Measurements from ENCODE around the gene CROCC2. TPM values are rescaled to one million over a fixed set of nuclear protein-coding genes. Genes with fewer than 3 reads are reported as not detected.

Gene CROCC2
- total and polyA plus RNA-seq, 10 of the 15 experiments (the other 5 are each of a cell fraction or from before 2014, with no cell fraction given) = not detected

DNA sequence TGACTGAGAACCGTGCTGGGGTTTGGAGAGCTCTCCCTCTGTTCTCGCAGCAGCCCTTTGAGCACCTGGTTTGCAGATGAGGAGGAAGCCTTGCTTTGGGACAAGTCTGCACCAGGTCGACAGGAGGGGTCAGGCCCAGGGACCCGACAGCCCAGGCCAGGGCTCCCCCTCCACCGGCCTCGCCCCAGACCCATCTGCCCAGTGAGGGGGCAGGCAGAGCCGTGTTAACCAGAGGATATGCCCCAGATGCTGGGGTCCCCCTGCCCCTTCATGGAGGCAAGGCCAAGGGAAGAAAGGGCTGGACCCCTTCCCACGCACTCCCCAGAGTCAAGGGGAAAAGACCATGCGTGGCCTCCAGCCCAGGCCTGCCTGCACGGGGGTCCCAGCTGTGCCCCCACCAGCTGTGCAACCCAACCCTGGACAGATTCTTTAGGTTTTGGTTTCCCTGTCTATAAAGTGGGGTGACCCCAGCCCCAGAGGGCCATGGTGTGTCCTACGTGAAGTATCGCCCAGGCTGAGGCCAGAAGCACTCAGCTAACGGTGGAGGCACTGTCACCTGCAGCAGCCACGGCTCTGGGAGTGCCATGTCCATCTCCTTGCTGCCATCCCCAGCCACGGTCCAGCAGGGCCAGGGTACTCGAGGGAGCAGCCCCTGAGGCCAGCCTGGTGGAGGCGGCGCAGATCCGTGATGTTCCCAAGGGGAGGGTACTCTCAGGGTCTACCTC lies 87.5 kb downstream of the CROCC2 start:
- BruUV-seq (replicated peaks) = no TSS peak
- H3K4me1 ChIP-seq (ENCODE audit: control insufficient read depth, insufficient read depth, low read length) = no peaks in the 10 kb centered on the region
- 37% methylated on average over 19 of the region's 19 CpGs for WGBS (ENCODE audit: insufficient coverage, insufficient replicate concordance, low lambda C conversion rate, missing lambda C conversion rate)
- H3K79me2 ChIP-seq (ENCODE audit: control insufficient read depth, insufficient read depth, low read length) = no peaks in the 10 kb centered on the region
- DNase-seq (ENCODE audit: low read depth, low spot score) (no peak), FAIRE-seq (no peak), ATAC-seq (no peak)
- POLR2A ChIA-PET = no interaction called here
- H3K4me3 ChIP-seq = no peak overlapping the region
- H2AFZ ChIP-seq (ENCODE audit: control insufficient read depth, low read depth, low read length) = no peak overlapping the region
- H3K4me2 ChIP-seq (ENCODE audit: control insufficient read depth, insufficient read depth) = no peak overlapping the region
- no peak overlapping the region for H3K9ac ChIP-seq (ENCODE audit: control insufficient read depth, insufficient read depth, low read length)
- intact Hi-C loops (cut with micrococcal nuclease; ENCODE audit: unreplicated experiment) = no loop called here
- CTCF ChIA-PET = interaction anchor here (0.7 kb wide), 1 partner anchor 1904 kb away, joined by 3 read pairs; no protein-coding TSS in a partner anchor
- H3K27ac ChIP-seq (ENCODE audit: control insufficient read depth, insufficient read depth) = no peak overlapping the region
- H3K36me3 ChIP-seq (ENCODE audit: control insufficient read depth in 2 of 2, insufficient read depth in 2 of 2, low read length in 1 of 2) = no peaks in the 10 kb centered on the region
- in situ Hi-C loops (cut with MboI) = no loop called here
- no peaks in the 10 kb centered on the region for H4K20me1 ChIP-seq (ENCODE audit: control insufficient read depth, insufficient read depth)
- RAD21 ChIA-PET (ENCODE audit: unreplicated experiment) = no interaction called here
- H3K9me3 ChIP-seq (replicated peaks; ENCODE audit: control insufficient read depth, insufficient read depth, low read length) = no peaks in the 10 kb centered on the region
- H3K27me3 ChIP-seq (replicated peaks in 1 of 2; ENCODE audit: control insufficient read depth in 2 of 2, insufficient read depth in 2 of 2, low read length in 1 of 2) = peaks cover 1 to 4% of the 10 kb centered on the region in 2 experiments; a peak in 2 of 4 replicates
- SMC1A ChIA-PET (ENCODE audit: uncharacterized antibody, unreplicated experiment) = no interaction called here
- TF ChIP-seq STAT3 (IDR thresholded peaks at IDR 0.05; ENCODE audit: low read depth, low read length) = no peak
- TF ChIP-seq, protein P1, sequence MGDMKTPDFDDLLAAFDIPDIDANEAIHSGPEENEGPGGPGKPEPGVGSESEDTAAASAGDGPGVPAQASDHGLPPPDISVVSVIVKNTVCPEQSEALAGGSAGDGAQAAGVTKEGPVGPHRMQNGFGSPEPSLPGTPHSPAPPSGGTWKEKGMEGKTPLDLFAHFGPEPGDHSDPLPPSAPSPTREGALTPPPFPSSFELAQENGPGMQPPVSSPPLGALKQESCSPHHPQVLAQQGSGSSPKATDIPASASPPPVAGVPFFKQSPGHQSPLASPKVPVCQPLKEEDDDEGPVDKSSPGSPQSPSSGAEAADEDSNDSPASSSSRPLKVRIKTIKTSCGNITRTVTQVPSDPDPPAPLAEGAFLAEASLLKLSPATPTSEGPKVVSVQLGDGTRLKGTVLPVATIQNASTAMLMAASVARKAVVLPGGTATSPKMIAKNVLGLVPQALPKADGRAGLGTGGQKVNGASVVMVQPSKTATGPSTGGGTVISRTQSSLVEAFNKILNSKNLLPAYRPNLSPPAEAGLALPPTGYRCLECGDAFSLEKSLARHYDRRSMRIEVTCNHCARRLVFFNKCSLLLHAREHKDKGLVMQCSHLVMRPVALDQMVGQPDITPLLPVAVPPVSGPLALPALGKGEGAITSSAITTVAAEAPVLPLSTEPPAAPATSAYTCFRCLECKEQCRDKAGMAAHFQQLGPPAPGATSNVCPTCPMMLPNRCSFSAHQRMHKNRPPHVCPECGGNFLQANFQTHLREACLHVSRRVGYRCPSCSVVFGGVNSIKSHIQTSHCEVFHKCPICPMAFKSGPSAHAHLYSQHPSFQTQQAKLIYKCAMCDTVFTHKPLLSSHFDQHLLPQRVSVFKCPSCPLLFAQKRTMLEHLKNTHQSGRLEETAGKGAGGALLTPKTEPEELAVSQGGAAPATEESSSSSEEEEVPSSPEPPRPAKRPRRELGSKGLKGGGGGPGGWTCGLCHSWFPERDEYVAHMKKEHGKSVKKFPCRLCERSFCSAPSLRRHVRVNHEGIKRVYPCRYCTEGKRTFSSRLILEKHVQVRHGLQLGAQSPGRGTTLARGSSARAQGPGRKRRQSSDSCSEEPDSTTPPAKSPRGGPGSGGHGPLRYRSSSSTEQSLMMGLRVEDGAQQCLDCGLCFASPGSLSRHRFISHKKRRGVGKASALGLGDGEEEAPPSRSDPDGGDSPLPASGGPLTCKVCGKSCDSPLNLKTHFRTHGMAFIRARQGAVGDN (IDR thresholded peaks at IDR 0.05) = no peak
- TF ChIP-seq POLR2AphosphoS2 (IDR thresholded peaks at IDR 0.05; ENCODE audit: low read depth, low read length) = no peak
- TF ChIP-seq, protein P2, sequence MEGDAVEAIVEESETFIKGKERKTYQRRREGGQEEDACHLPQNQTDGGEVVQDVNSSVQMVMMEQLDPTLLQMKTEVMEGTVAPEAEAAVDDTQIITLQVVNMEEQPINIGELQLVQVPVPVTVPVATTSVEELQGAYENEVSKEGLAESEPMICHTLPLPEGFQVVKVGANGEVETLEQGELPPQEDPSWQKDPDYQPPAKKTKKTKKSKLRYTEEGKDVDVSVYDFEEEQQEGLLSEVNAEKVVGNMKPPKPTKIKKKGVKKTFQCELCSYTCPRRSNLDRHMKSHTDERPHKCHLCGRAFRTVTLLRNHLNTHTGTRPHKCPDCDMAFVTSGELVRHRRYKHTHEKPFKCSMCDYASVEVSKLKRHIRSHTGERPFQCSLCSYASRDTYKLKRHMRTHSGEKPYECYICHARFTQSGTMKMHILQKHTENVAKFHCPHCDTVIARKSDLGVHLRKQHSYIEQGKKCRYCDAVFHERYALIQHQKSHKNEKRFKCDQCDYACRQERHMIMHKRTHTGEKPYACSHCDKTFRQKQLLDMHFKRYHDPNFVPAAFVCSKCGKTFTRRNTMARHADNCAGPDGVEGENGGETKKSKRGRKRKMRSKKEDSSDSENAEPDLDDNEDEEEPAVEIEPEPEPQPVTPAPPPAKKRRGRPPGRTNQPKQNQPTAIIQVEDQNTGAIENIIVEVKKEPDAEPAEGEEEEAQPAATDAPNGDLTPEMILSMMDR (IDR thresholded peaks at IDR 0.05 in 2 of 3, conservative IDR thresholded peaks at IDR 0.05 in 1 of 3; ENCODE audit: control insufficient read depth in 2 of 3, extremely low read depth in 1 of 3, insufficient read depth in 1 of 3, low read depth in 3 of 3, low read length in 3 of 3) = no peak
- TF ChIP-seq TCF7 (IDR thresholded peaks at IDR 0.05; ENCODE audit: borderline replicate concordance) = no peak
- TF ChIP-seq, protein P3, sequence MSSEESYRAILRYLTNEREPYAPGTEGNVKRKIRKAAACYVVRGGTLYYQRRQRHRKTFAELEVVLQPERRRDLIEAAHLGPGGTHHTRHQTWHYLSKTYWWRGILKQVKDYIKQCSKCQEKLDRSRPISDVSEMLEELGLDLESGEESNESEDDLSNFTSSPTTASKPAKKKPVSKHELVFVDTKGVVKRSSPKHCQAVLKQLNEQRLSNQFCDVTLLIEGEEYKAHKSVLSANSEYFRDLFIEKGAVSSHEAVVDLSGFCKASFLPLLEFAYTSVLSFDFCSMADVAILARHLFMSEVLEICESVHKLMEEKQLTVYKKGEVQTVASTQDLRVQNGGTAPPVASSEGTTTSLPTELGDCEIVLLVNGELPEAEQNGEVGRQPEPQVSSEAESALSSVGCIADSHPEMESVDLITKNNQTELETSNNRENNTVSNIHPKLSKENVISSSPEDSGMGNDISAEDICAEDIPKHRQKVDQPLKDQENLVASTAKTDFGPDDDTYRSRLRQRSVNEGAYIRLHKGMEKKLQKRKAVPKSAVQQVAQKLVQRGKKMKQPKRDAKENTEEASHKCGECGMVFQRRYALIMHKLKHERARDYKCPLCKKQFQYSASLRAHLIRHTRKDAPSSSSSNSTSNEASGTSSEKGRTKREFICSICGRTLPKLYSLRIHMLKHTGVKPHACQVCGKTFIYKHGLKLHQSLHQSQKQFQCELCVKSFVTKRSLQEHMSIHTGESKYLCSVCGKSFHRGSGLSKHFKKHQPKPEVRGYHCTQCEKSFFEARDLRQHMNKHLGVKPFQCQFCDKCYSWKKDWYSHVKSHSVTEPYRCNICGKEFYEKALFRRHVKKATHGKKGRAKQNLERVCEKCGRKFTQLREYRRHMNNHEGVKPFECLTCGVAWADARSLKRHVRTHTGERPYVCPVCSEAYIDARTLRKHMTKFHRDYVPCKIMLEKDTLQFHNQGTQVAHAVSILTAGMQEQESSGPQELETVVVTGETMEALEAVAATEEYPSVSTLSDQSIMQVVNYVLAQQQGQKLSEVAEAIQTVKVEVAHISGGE (CRISPR knock-in tag; IDR thresholded peaks at IDR 0.05) = no peak
- TF ChIP-seq NFXL1 (IDR thresholded peaks at IDR 0.05; ENCODE audit: borderline replicate concordance) = no peak
- no peak for TF ChIP-seq TARDBP (IDR thresholded peaks at IDR 0.05; ENCODE audit: borderline replicate concordance)

All from GM12878 (cell line).